HG02973 (cell line): ENCODE data around the gene STX1A.
"Not testable (repeated sequence)": the region's sequence is repeated elsewhere in the genome, so short reads cannot be mapped to it uniquely, and the experiment has no call there.

Experiments used
- ATAC-seq: cut with Tn5 transposase; IDR thresholded peaks from one replicate; pipeline ENCODE4 v1.9.1; 2021; ENCODE audit warnings: moderate library complexity; ENCODE audit not compliant: unreplicated experiment

Gene STX1A

DNA sequence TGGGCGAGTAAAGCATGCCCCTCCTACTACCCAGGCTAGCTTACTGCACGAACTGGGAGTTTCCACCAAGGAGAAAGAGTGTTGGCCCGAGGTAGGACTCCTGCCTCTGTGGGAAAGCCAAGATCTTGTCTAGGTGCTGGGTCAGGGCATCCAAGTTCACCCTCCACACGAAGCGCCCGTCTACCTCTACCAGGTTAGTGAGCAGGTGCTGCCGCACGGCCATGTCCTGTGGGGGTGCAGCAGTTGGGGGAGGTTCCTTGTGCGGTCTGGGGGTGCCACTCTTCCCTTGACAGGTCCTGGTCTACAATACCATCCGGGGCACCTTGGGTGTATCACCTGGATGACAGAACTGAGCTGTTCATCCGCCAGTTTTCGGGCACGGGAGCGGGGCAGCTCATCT is 17.4 kb upstream of the STX1A start:
- no peak for ATAC-seq

- ATAC-seq: no peak
Measured at GRCh38 chr7:73735528-73735905, 16.0 kb upstream of the STX1A start.

DNA sequence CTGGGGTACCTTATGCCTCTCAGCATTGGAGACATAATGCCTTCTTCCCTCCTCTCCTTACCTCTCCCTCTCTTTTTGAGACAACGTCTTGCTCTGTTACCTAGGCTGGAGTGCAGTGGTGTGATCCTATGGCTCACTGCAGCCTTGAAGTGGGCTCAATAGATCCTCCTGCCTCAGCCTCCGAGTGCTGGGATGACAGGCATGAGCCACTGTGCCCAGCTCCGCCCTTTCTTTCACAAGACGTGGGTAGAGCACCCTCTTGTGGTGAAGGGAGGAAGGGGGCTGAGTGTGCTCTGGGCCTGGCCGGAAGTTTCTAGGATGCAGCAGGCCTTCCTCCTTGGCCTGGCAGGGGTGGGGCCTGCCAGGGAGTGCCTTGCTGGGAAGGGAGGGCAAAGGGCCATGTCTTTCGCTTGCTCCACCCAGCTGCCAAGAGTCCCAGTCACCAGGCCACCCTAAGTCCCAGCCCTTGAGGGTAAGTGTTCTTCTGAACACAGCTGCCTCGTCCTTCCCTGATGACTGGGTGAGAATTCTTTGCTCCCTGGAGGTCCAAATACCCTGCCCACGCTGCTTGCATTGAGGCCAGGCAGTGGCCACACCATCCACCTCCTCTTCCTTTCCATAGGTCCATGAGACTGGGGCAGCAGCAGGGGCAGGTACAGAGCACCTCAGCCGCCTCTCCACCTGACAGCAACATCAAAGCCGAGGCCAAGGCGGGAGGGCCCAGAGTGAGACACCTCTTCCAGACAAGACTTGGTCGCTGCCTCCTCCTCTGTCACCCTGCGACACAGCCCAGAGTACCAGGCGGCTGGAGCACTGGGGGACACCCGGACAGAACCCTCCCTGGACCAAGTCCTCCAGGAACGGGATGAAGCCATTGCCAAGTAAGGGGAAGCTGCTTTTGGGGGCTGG is 15.4 kb upstream of the STX1A start:
- peak; percentile 36 for ATAC-seq

DNA sequence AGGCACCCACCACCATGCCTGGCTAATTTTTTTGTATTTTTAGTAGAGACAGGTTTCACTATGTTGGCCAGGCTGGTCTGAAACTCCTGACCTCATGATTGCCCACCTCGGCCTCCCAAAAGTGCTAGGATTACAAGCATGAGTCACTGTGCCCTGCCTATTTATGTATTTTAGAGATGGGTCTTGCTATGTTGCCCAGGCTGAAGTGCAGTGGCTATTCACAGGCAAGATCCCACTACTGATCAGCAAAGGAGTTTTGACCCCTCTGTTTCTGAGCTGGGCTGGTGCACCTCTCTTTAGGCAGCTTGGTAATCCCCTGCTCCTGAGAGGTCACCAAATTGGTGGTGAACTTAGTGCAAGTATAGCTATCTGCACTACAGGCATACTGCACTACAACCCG is 12.9 kb upstream of the STX1A start:
- no peak for ATAC-seq

DNA sequence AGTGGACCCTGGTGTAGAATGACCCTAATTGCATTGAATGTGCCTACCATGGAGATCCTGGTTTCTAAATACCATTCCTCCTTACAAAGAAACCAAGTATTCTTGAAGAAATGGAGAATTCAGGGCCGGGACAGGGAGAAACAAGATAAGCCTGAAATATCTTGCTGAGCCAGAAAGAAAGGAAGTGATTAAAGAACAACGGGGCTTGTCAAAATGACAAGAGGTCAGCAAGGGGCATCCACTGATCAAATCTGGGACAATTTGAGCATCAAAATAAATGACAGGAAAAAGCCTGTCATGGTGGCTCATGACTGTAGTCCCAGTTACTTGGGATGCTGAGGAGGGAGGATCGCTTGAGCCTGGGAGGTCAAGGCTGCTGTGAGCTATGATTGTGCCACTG is 11.0 kb upstream of the STX1A start:
- ATAC-seq: no peak

DNA sequence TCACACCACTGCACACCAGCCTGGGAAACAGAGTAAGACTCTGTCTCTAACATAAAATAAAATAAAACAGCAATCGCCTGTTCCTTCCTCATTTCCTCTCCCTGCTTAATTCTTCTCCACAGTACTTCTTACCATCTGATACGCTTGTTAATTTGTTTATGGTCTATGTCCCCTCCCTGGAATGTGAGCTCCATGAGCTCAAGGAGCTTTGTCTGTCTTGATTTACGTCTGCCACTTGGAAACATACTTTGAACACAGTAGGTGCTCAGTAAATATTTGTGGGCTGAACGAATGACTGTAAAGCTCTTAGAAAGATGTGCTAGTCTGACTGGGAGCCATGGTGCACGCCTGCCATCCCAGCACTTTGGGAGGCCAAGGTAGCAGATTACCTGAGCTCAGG is 9.1 kb upstream of the STX1A start:
- no peak for ATAC-seq

DNA sequence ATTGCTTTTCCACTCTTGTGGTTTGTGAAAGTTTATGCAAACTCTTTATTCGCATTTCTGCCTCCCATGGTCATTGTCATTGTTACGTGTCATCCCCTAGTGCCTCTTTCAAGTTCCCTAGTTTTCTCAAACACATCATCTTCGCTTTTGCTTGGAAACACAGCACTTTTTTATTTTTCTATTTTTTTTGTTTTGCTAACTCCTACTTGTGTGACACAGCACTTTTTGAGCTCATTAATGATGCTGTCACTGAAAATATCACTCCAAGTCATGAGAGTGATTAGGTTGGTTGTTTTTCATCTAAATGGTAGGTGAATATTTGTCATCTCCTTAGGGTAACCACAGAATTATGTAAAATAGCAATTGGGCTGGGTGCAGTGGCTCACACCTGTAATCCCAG is 8.5 kb upstream of the STX1A start:
- ATAC-seq: no peak

DNA sequence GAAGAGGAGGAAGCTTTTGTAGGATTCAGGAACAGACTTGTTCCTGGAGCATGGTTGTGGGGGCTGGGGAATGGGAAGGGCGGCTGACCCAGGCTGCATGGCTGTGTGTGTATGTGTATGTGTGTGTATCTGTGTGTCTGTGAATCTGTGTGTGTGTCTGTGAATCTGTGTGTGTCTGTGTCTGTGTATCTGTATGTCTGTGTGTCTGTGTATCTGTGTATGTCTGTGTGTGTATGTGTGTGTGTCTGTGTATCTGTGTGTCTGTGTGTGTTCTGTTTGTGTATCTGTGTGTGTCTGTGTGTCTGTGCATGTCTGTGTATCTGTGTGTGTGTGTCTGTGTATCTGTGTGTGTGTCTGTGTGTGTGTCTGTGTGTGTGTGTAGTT is 6.6 kb upstream of the STX1A start:
- peak; percentile 10 for ATAC-seq

DNA sequence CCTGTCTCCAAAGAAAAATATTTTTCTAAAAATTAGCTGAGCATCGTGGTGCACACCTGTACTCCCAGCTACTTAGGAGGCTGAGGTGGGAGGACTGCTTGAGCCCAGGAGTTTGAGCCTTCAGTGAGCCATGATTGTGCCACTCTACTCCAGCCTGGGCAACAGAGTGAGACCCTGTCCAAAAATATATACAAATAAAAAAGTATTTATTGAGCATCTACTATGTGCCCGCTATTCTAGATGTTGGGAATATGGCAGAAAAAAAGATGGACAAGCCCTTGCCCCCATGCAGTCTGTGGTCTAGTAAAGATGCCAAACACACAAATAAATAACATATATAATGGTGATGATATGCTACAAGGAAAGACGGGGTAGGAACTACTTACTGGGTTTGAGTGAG is 4.3 kb upstream of the STX1A start:
- ATAC-seq: no peak

DNA sequence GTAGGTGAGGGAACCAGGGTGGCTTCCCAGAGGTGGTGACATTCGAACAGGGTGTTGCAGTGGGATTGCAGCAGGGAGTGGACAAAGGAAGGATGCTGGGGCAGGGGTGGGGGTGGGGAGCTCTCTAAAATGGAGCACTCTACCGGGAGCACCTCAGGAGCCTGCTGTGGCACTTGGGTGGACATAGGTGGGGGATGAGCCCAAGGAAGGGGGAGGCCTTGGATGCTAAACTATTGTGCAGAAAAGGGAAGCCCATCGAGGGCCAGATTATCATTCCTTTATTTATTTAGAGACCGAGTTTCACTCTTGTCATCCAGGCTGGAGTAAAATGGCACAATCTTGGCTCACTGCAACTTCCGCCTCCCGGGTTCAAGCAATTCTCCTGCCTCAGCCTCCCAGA is 3.3 kb upstream of the STX1A start:
- ATAC-seq: no peak

DNA sequence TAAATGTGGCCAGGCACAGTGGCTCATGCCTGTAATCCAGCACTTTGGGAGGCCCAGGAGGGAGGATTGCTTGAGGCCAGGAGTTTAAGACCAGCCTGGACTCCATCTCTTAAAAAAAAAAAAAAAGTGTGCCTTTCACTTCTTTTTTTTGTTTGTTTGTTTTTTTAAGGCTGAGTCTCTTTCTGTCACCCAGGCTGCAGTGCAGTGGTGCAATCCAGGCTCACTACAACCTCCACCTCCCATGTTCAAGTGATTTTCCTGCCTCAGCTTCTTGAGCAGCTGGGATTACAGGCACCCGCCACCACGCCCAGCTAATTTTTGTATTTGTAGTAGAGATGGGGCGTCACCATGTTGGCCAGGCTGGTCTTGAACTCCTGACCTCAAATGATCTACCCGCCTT is 2.7 kb upstream of the STX1A start:
- not testable (repeated sequence) for ATAC-seq

- no peak for ATAC-seq
Measured at GRCh38 chr7:73721377-73721817, 1.9 kb upstream of the STX1A start.

GRCh38 chr7:73720443-73720842 is 974 bp upstream of the STX1A start:
- ATAC-seq: not testable (repeated sequence)

GRCh38 chr7:73719806-73720169 is 319 bp upstream of the STX1A start:
- ATAC-seq: no peak

- ATAC-seq: no peak
Measured at GRCh38 chr7:73718438-73718881, 1.0 kb downstream of the STX1A start.

DNA sequence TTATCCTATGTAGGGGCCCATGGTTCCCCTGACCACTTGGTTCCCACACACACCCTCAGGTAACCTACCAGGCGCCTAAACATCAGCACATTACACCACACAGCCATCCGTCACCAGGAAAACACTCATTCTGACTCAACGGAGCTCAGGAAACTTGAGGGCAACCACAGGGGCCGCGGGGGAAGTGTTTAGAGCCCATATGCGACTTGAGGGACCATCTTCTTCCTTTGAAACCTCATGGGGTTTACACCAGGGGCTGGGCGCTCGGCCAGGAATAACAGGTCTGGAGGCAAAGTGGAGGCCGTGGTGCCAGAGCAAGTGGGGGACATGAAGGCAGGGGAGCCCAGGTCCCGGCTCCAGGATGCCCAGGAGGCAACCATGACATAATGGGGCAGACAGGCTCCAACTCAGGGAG is 1.5 kb downstream of the STX1A start:
- no peak for ATAC-seq

GRCh38 chr7:73717025-73717807 is 2.3 kb downstream of the STX1A start:
- no peak for ATAC-seq

- ATAC-seq: no peak
Measured at GRCh38 chr7:73716318-73716890, 3.1 kb downstream of the STX1A start.

DNA sequence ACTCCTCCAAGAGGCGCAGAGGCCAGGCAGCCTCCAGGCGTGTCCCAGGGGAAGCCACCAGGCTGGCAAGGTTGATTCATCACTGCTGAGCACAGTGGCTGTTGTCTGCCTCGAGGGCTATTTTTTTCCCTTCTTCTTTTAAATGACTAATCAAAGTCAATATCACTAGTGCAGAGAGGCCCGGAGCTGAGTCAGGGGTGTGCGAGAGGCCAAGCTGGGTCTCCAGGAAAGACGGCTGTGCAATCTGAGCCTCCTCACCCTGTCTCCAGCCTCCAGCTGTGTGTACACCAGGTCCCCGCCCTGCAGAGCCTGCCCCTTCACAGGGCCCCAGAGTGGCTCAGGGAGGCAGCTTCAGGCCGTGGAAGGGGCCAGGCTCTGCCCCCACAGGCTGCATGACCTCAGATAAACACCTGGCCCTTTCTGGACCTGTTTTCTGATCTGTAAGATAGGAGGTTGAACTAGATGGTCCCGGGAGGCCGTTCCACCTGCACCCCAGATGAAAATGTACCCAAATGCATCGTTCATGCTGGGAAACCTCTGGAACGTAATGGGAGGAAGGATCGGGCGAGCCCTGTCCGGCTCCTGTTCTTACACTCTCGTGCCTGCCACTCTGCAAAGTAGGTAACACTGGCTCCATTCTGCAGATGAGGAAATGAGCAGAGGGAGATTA is 3.7 kb downstream of the STX1A start:
- no peak for ATAC-seq

- ATAC-seq: not testable (repeated sequence)
Measured at GRCh38 chr7:73713319-73713718, 6.2 kb downstream of the STX1A start.

- no peak for ATAC-seq
Measured at GRCh38 chr7:73712773-73713172, 6.7 kb downstream of the STX1A start.
